Ishikawa (cell line): ENCODE results near the gene RPP25.

Experiments used
- CEBPB ChIP-seq: IDR thresholded peaks from 2 replicates; pipeline ENCODE4 v1.6.1; 2012
- EGR1 ChIP-seq: IDR thresholded peaks from 2 replicates; pipeline ENCODE4 v1.6.1; 2012
- EP300 ChIP-seq: IDR thresholded peaks from 2 replicates; pipeline ENCODE4 v1.6.1; 2012; ENCODE audit warnings: borderline replicate concordance
- RAD21 ChIP-seq: IDR thresholded peaks from 2 replicates; pipeline ENCODE4 v1.6.1; 2012; ENCODE audit warnings: low read depth
- TEAD4 ChIP-seq: IDR thresholded peaks from 2 replicates; pipeline ENCODE4 v1.6.1; 2012
- YY1 ChIP-seq: IDR thresholded peaks from 2 replicates; pipeline ENCODE4 v1.6.1; 2012; ENCODE audit warnings: low read depth
- ZBTB7A ChIP-seq: IDR thresholded peaks from 2 replicates; pipeline ENCODE4 v1.6.1; 2012; ENCODE audit warnings: low read depth
- TF ChIP-seq, protein P1 (sequence below): IDR thresholded peaks from 2 replicates; pipeline ENCODE4 v1.6.1; 2012; ENCODE audit warnings: low read depth, mild to moderate bottlenecking
- TF ChIP-seq, protein P2 (sequence below): IDR thresholded peaks from 2 replicates; pipeline ENCODE4 v1.6.1; 2012

DNA sequence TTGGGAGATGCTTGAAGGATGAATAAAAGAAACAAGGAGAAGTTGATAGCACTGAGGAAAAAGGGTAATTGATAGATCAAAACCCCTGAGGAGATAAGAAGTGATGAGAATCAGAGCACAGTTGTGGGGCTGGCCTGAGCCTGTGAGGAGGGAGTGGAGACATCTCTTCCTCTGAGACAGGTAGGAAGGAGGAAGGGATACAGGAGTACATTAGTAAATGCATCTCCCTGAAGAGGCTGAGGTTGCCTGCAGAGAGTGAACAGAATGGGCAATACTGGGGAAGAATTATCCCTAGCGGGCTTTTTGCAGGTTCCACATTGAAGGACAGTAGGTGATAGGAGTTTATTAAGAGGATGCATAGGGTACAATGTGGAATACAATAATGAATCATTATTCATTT is 21.5 kb upstream of the RPP25 start:
- TF ChIP-seq, protein P1, sequence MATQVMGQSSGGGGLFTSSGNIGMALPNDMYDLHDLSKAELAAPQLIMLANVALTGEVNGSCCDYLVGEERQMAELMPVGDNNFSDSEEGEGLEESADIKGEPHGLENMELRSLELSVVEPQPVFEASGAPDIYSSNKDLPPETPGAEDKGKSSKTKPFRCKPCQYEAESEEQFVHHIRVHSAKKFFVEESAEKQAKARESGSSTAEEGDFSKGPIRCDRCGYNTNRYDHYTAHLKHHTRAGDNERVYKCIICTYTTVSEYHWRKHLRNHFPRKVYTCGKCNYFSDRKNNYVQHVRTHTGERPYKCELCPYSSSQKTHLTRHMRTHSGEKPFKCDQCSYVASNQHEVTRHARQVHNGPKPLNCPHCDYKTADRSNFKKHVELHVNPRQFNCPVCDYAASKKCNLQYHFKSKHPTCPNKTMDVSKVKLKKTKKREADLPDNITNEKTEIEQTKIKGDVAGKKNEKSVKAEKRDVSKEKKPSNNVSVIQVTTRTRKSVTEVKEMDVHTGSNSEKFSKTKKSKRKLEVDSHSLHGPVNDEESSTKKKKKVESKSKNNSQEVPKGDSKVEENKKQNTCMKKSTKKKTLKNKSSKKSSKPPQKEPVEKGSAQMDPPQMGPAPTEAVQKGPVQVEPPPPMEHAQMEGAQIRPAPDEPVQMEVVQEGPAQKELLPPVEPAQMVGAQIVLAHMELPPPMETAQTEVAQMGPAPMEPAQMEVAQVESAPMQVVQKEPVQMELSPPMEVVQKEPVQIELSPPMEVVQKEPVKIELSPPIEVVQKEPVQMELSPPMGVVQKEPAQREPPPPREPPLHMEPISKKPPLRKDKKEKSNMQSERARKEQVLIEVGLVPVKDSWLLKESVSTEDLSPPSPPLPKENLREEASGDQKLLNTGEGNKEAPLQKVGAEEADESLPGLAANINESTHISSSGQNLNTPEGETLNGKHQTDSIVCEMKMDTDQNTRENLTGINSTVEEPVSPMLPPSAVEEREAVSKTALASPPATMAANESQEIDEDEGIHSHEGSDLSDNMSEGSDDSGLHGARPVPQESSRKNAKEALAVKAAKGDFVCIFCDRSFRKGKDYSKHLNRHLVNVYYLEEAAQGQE = no peak
- TF ChIP-seq RAD21 = no peak
- no peak for TF ChIP-seq ZBTB7A
- no peak for TF ChIP-seq EGR1
- TF ChIP-seq TEAD4 = no peak
- TF ChIP-seq, protein P2, sequence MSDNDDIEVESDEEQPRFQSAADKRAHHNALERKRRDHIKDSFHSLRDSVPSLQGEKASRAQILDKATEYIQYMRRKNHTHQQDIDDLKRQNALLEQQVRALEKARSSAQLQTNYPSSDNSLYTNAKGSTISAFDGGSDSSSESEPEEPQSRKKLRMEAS = no peak
- TF ChIP-seq CEBPB = no peak
- no peak for TF ChIP-seq EP300
- TF ChIP-seq YY1 = no peak
